Sciatic nerve (tissue), 2 donors: Measurements from ENCODE around the gene C1orf167. TPM values are rescaled to one million over a fixed set of nuclear protein-coding genes. Genes with fewer than 3 reads are reported as not detected.

ENCODE experiments used
- ATAC-seq: fragments of 200-7000 bp; cut with Tn5 transposase; one replicate; pipeline ENCODE4 v1.9.1; 2020; ENCODE audit warnings: mild to moderate bottlenecking, moderate library complexity
- DNase-seq: peaks from one replicate; pipeline ENCODE4 v3.0.0-alpha.2; 2020; ENCODE audit warnings: low spot score
- intact Hi-C: fragments of 100-400 bp; cut with DNase I; formaldehyde crosslinking; loops from one replicate; pipeline ENCODE4 v1.14.2; 2022
- total RNA-seq: library from RNA; stranded (reverse); fragmentation: NEBNext Ultra II Directional; extraction: Animal tissue kit (Norgen Biotek cat#: 25700); gene quantifications from one replicate; pipeline ENCODE4 v1.2.1, GENCODE V29; 2021
- donor health status: DM: no; HTN: no; CAD: no.
- donor health status: DM: no; HTN: no; CAD: no.

C1orf167 gene
- total RNA-seq, 1 donor from 2014 or later, result 4.1 TPM

GRCh38 chr1:11735854-11736745, 25.9 kb upstream of the C1orf167 start, which contains the start of gene AGTRAP:
AGTRAP (plus strand) TSS chr1:11736136; CDS start chr1:11736209, 73 bp downstream.
- ATAC-seq, result peak; percentile 92

GRCh38 chr1:11736746-11737639, 25.0 kb upstream of the C1orf167 start:
- intact Hi-C loops, result loop anchor here (10.0 kb wide), 1 partner anchor 48 kb away; no protein-coding TSS in a partner anchor
- peak; percentile 67 for ATAC-seq
- DNase-seq, result no peak

More at GRCh38 chr1:11735854-11736745, 25.9 kb upstream of the C1orf167 start, which contains the start of gene AGTRAP:
- intact Hi-C loops, result loop anchor here (10.0 kb wide), 1 partner anchor 49 kb away; no protein-coding TSS in a partner anchor
- DNase-seq, result peak; percentile 99

- intact Hi-C loops, result loop anchor here (10.0 kb wide), 1 partner anchor 47 kb away; no protein-coding TSS in a partner anchor
- ATAC-seq (no peak), DNase-seq (no peak)
Observed at GRCh38 chr1:11738096-11738495, 23.9 kb upstream of the C1orf167 start.

GRCh38 chr1:11738783-11739182, 23.2 kb upstream of the C1orf167 start:
- intact Hi-C loops, result loop anchor here (10.0 kb wide), 1 partner anchor 46 kb away; no protein-coding TSS in a partner anchor
- DNase-seq (no peak), ATAC-seq (no peak)

GRCh38 chr1:11740258-11741192, 21.5 kb upstream of the C1orf167 start:
- intact Hi-C loops, result no loop called here
- no peak for ATAC-seq
- no peak for DNase-seq

GRCh38 chr1:11741482-11741881, 20.5 kb upstream of the C1orf167 start:
- ATAC-seq (no peak), DNase-seq (no peak)
- intact Hi-C loops, result no loop called here

GRCh38 chr1:11741919-11742558, 20.0 kb upstream of the C1orf167 start:
- intact Hi-C loops, result no loop called here
- no peak for ATAC-seq
- DNase-seq, result no peak

- DNase-seq, result no peak
- no peak for ATAC-seq
- intact Hi-C loops, result no loop called here
Observed at GRCh38 chr1:11744287-11744686, 17.7 kb upstream of the C1orf167 start.

GRCh38 chr1:11746092-11746491, 15.9 kb upstream of the C1orf167 start:
- DNase-seq, result no peak
- no peak for ATAC-seq
- intact Hi-C loops, result no loop called here

GRCh38 chr1:11746795-11747487, 15.1 kb upstream of the C1orf167 start:
- DNase-seq, result no peak
- intact Hi-C loops, result no loop called here
- ATAC-seq, result no peak

GRCh38 chr1:11748294-11749202, 13.4 kb upstream of the C1orf167 start:
- DNase-seq, result no peak
- intact Hi-C loops, result no loop called here
- peak; percentile 4 for ATAC-seq

- intact Hi-C loops, result no loop called here
- peak; percentile 70 for ATAC-seq
Observed at GRCh38 chr1:11749203-11749689, 12.7 kb upstream of the C1orf167 start.

GRCh38 chr1:11749996-11750395, 12.0 kb upstream of the C1orf167 start:
- ATAC-seq, result no peak
- intact Hi-C loops, result no loop called here

More at GRCh38 chr1:11749203-11749689, 12.7 kb upstream of the C1orf167 start:
- DNase-seq, result no peak

GRCh38 chr1:11751087-11751486, 10.9 kb upstream of the C1orf167 start:
- ATAC-seq (no peak), DNase-seq (no peak)
- intact Hi-C loops, result no loop called here

More at GRCh38 chr1:11749996-11750395, 12.0 kb upstream of the C1orf167 start:
- DNase-seq, result no peak

- DNase-seq (no peak), ATAC-seq (no peak)
- intact Hi-C loops, result no loop called here
Observed at GRCh38 chr1:11752359-11753088, 9.5 kb upstream of the C1orf167 start.
